GM23248 (cell line): ENCODE results near the gene KCNH2.

Experiments
- EZH2 ChIP-seq: fragments of 200-600 bp; sonication (generic); IDR thresholded peaks from 2 replicates; pipeline ENCODE4 v1.6.1; 2018; ENCODE audit warnings: antibody characterized with exemption, mild to moderate bottlenecking; ENCODE audit not compliant: insufficient read depth, poor library complexity, severe bottlenecking
- EZH2phosphoT487 ChIP-seq: fragments of 200-600 bp; sonication (generic); IDR thresholded peaks from 2 replicates; pipeline ENCODE4 v1.6.1; 2018; ENCODE audit warnings: antibody characterized with exemption, moderate library complexity, mild to moderate bottlenecking, low read depth; ENCODE audit not compliant: insufficient read depth

DNA sequence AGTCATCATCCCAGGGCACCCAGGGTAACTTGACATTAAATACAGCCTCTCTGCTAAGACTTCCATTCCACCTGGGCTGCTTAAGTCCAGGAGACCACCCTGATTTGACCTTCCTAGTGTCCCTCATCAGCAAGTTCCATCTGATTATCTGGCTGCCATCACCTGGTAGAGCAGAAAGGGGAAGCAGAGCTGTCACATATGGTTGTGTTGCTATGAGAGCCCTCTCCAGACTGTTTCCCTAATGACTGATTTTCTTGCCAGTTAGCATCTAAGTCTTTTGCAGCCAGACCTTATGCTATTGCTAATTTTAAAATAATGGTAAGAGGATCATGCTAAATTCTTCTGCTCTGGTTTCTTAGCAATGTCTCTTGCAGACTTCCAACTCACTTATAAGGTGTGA is 38.7 kb downstream of the KCNH2 start:
- TF ChIP-seq EZH2phosphoT487 (no peak), EZH2 (no peak)
